ENCODE data around the gene SRSF3. TPM values are rescaled to one million over a fixed set of nuclear protein-coding genes. Genes with fewer than 3 reads are reported as not detected.

The SRSF3 gene
- 134 and 175 TPM in 2 replicates for total RNA-seq

GRCh38 chr6:36594029-36594815 lies at the start of gene SRSF3:
Gene SRSF3, plus strand, starts transcription at chr6:36594362. Its CDS starts 2,401 bp downstream, at chr6:36596763.

GRCh38 chr6:36546920-36547645 lies 47.1 kb upstream of the SRSF3 start, which contains the start of gene STK38:
Gene STK38, minus strand, starts transcription at chr6:36547479. Its CDS starts 7,277 bp downstream, at chr6:36540202.

Other genes starting within 250 kb of the SRSF3 start
- gene ETV7, start 206.7 kb upstream of the SRSF3 start, total RNA-seq, result not detected in 2 replicates
- gene PXT1, start 151.5 kb upstream of the SRSF3 start, total RNA-seq, result not detected in 2 replicates
- 41.1 and 65.6 TPM in 2 replicates for gene KCTD20, start 151.4 kb upstream of the SRSF3 start, total RNA-seq
- gene STK38, start 46.9 kb upstream of the SRSF3 start, total RNA-seq, result 25.0 and 34.3 TPM in 2 replicates
- 217 and 333 TPM in 2 replicates for gene CDKN1A, start 84.4 kb downstream of the SRSF3 start, total RNA-seq
- gene RAB44, start 103.5 kb downstream of the SRSF3 start, total RNA-seq, result not detected in 2 replicates
- 0.09 and 11.4 TPM in 2 replicates for gene CPNE5, start 245.1 kb downstream of the SRSF3 start, total RNA-seq